HCT116 (cell line): ENCODE measurements around the gene DIAPH3. TPM values are rescaled to one million over a fixed set of nuclear protein-coding genes. Genes with fewer than 3 reads are reported as not detected.

Source experiments
- ATAC-seq: fragments of 200-7000 bp; cut with Tn5 transposase; 2 replicates; pipeline ENCODE4 v1.9.1; 2020; ENCODE audit warnings: mild to moderate bottlenecking, moderate library complexity
- BruUV-seq: library from RNA; stranded (reverse); fragments of 400-500 nt; replicated peaks from 2 replicates; lab custom pipeline; 2021; lab: Mats Ljungman, UMichigan
- CTCF ChIA-PET: fragments of 300-600 bp; sonication (Branson Sonifier 250); formaldehyde crosslinking; loops from one replicate; lab custom pipeline; 2021; ENCODE audit warnings: antibody characterized with exemption; lab: Charles Lee
- POLR2A ChIA-PET: fragments of 300-600, 350-600 bp; sonication (Branson Sonifier 250); formaldehyde crosslinking; loops from one replicate; lab custom pipeline; 2021; ENCODE audit warnings: antibody characterized with exemption; lab: Charles Lee
- RAD21 ChIA-PET, 2 experiments: fragments of 300-600 bp; sonication (Branson Sonifier 250); formaldehyde crosslinking; loops; one replicate each; lab custom pipeline; 2023; ENCODE audit warnings: low total read pairs in 2 of 2; ENCODE audit not compliant: uncharacterized antibody in 2 of 2, unreplicated experiment in 2 of 2, low non-redundant PET in 1 of 2; lab: Charles Lee
- DNase-seq: peaks from one replicate; pipeline ENCODE4 v3.0.0-alpha.2; 2010; ENCODE audit warnings: low read depth, low spot score
- H2AFZ ChIP-seq: fragments of 200-600 bp; shearing (Covaris generic), sonication (generic); 2 replicates; pipeline ENCODE4 v1.6.1; 2017; ENCODE audit warnings: low read depth, mixed run types, mixed read lengths, antibody characterized with exemption, low read length; ENCODE audit not compliant: poor library complexity, severe bottlenecking
- H3K27ac ChIP-seq: 2 replicates; pipeline ENCODE4 v1.5.1; 2012; ENCODE audit warnings: low read depth, low read length
- H3K27me3 ChIP-seq: fragments of 200-600 bp; sonication (generic); 2 replicates; pipeline ENCODE4 v1.6.1; 2016; ENCODE audit warnings: mixed run types, low read length, mixed read lengths; ENCODE audit not compliant: insufficient read depth
- H3K36me3 ChIP-seq, 2 experiments: fragments of 200-500 bp in 1 of 2; fragments of 200-600 bp in 1 of 2; sonication (Bioruptor generic) in 1 of 2; sonication (generic) in 1 of 2; 2 replicates each; pipeline versions ENCODE4 v1.5.1 to v1.6.1; 2014 to 2016; ENCODE audit warnings: low read length in 2 of 2, inconsistent platforms in 1 of 2, mixed read lengths in 1 of 2, mixed run types in 1 of 2; ENCODE audit not compliant: insufficient read depth in 2 of 2, control insufficient read depth in 1 of 2
- H3K4me1 ChIP-seq, 2 experiments: fragments of 200-600 bp in 1 of 2; sonication (generic) in 1 of 2; 2 replicates each; pipeline versions ENCODE4 v1.5.1 to v1.6.1; 2012 to 2017; ENCODE audit warnings: low read length in 2 of 2, inconsistent platforms in 1 of 2, mild to moderate bottlenecking in 1 of 2, mixed read lengths in 1 of 2, mixed run types in 1 of 2, moderate library complexity in 1 of 2; ENCODE audit not compliant: insufficient read depth in 2 of 2, control insufficient read depth in 1 of 2
- H3K4me2 ChIP-seq: fragments of 200-600 bp; sonication (generic); 2 replicates; pipeline ENCODE4 v1.6.1; 2017; ENCODE audit warnings: mixed run types, low read length, mixed read lengths
- H3K4me3 ChIP-seq, 2 experiments: fragments of 200-600 bp in 1 of 2; sonication (generic) in 1 of 2; replicated peaks in 1 of 2; 2 replicates each; pipeline ENCODE4 v1.5.1; 2011 to 2016; ENCODE audit warnings: low read length in 2 of 2, control low read depth in 1 of 2, low read depth in 1 of 2, mild to moderate bottlenecking in 1 of 2, mixed read lengths in 1 of 2, mixed run types in 1 of 2
- H3K79me2 ChIP-seq: fragments of 200-600 bp; sonication (generic); 2 replicates; pipeline ENCODE4 v1.6.1; 2017; ENCODE audit warnings: mild to moderate bottlenecking, mixed run types, low read length, moderate library complexity, mixed read lengths; ENCODE audit not compliant: insufficient read depth
- H3K9ac ChIP-seq: fragments of 200-600 bp; sonication (generic); 2 replicates; pipeline ENCODE4 v1.6.1; 2016; ENCODE audit warnings: low read length, mixed read lengths
- H3K9me2 ChIP-seq: fragments of 200-600 bp; sonication (generic), shearing (Covaris generic); 2 replicates; pipeline ENCODE4 v1.6.1; 2017; ENCODE audit warnings: mixed run types, mild to moderate bottlenecking, moderate library complexity; ENCODE audit not compliant: insufficient read depth
- H3K9me3 ChIP-seq, 2 experiments: fragments of 200-500 bp in 1 of 2; fragments of 200-600 bp in 1 of 2; sonication (Bioruptor generic) in 1 of 2; sonication (generic) in 1 of 2; 2 replicates each; pipeline ENCODE4 v1.6.1; 2014 to 2017; ENCODE audit warnings: low read length in 2 of 2, mixed read lengths in 2 of 2, inconsistent platforms in 1 of 2, low read depth in 1 of 2, mild to moderate bottlenecking in 1 of 2, mixed run types in 1 of 2, moderate library complexity in 1 of 2; ENCODE audit not compliant: control insufficient read depth in 1 of 2, insufficient read depth in 1 of 2
- H4K20me1 ChIP-seq: fragments of 200-600 bp; sonication (generic), shearing (Covaris generic); 2 replicates; pipeline ENCODE4 v1.6.1; 2017; ENCODE audit warnings: mixed run types, mild to moderate bottlenecking, moderate library complexity; ENCODE audit not compliant: insufficient read depth
- CBX3 ChIP-seq: IDR thresholded peaks from 2 replicates; pipeline ENCODE4 v1.6.1; 2012; ENCODE audit warnings: low read depth
- CEBPB ChIP-seq: IDR thresholded peaks from 2 replicates; pipeline ENCODE4 v1.6.1; 2012; ENCODE audit warnings: low read depth
- EGR1 ChIP-seq: IDR thresholded peaks from 2 replicates; pipeline ENCODE4 v1.6.1; 2012; ENCODE audit warnings: low read depth
- EZH2 ChIP-seq: fragments of 200-600 bp; sonication (generic); IDR thresholded peaks from 2 replicates; pipeline ENCODE4 v1.6.1; 2017; ENCODE audit warnings: antibody characterized with exemption, mixed run types
- EZH2phosphoT487 ChIP-seq: fragments of 200-600 bp; IDR thresholded peaks from 2 replicates; pipeline ENCODE4 v1.6.1; 2018; ENCODE audit warnings: antibody characterized with exemption, borderline replicate concordance
- JUND ChIP-seq: IDR thresholded peaks from 2 replicates; pipeline ENCODE4 v1.6.1; 2012
- POLR2A ChIP-seq: IDR thresholded peaks from 2 replicates; pipeline ENCODE4 v1.7.0; 2011; ENCODE audit warnings: borderline replicate concordance; ENCODE audit not compliant: insufficient read depth, insufficient read length; ENCODE audit errors: extremely low read depth
- POLR2AphosphoS5 ChIP-seq: IDR thresholded peaks from 2 replicates; pipeline ENCODE4 v1.6.1; 2011; ENCODE audit warnings: mild to moderate bottlenecking, low read depth, low read length, moderate library complexity
- RAD21 ChIP-seq: IDR thresholded peaks from 2 replicates; pipeline ENCODE4 v1.6.1; 2012; ENCODE audit warnings: low read depth, mild to moderate bottlenecking
- SIN3A ChIP-seq: IDR thresholded peaks from 2 replicates; pipeline ENCODE4 v1.6.1; 2012; ENCODE audit warnings: low read depth
- SP1 ChIP-seq: IDR thresholded peaks from 2 replicates; pipeline ENCODE4 v1.6.1; 2012; ENCODE audit warnings: low read depth
- YY1 ChIP-seq: IDR thresholded peaks from 2 replicates; pipeline ENCODE4 v1.6.1; 2011; ENCODE audit warnings: low read length, low read depth, moderate library complexity, mild to moderate bottlenecking; ENCODE audit not compliant: insufficient replicate concordance; ENCODE audit errors: extremely low read depth
- intact Hi-C: fragments of 100-400 bp; cut with micrococcal nuclease; formaldehyde crosslinking; loops from 2 replicates; pipeline ENCODE4 v1.10.0; 2022
- total RNA-seq: library from RNA; stranded (reverse); gene quantifications from one replicate; pipeline ENCODE4 v1.2.1, GENCODE V29; 2021; ENCODE audit not compliant: unreplicated experiment
- TF ChIP-seq, protein P1 (sequence below), 3 experiments: fragments of 200-600 bp in 1 of 3; sonication (generic) in 1 of 3; IDR thresholded peaks in 2 of 3; conservative IDR thresholded peaks in 1 of 3; 2 replicates each; pipeline ENCODE4 v1.5.1; 2012 to 2017; ENCODE audit warnings: low read depth in 2 of 3, low read length in 2 of 3, antibody characterized with exemption in 1 of 3, borderline replicate concordance in 1 of 3, control low read depth in 1 of 3, mild to moderate bottlenecking in 1 of 3, mixed read lengths in 1 of 3, mixed run types in 1 of 3, moderate library complexity in 1 of 3; ENCODE audit not compliant: insufficient read depth in 1 of 3
- TF ChIP-seq, protein P2 (sequence below): IDR thresholded peaks from 2 replicates; pipeline ENCODE4 v1.6.1; 2012
- TF ChIP-seq, protein P3 (sequence below): IDR thresholded peaks from 2 replicates; pipeline ENCODE4 v1.6.1; 2012
- TF ChIP-seq, protein P4 (sequence below): IDR thresholded peaks from 2 replicates; pipeline ENCODE4 v1.6.1; 2012; ENCODE audit warnings: low read depth

Gene DIAPH3
- total RNA-seq, 1 experiment from 2014 or later: 22.8 TPM

DNA sequence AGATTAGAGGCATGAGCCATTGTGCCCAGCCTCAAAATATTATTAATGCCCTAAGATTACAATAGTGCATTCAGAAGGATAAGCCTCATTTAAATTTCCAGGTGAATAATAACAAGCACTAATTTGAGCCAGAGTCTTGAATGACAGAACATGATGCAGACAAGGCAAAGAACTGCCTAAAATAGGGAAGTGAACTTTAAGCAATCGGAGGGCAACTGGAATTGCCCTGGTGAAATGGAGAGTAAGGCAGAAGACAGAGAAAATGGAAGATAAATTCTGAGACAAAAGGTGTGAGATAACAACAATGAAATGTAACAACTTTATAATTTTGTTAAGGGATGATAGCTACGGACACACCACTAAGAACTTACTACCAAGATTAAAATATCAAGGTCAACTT, 199.9 kb downstream of the DIAPH3 start (continued):
- TF ChIP-seq, protein P1, sequence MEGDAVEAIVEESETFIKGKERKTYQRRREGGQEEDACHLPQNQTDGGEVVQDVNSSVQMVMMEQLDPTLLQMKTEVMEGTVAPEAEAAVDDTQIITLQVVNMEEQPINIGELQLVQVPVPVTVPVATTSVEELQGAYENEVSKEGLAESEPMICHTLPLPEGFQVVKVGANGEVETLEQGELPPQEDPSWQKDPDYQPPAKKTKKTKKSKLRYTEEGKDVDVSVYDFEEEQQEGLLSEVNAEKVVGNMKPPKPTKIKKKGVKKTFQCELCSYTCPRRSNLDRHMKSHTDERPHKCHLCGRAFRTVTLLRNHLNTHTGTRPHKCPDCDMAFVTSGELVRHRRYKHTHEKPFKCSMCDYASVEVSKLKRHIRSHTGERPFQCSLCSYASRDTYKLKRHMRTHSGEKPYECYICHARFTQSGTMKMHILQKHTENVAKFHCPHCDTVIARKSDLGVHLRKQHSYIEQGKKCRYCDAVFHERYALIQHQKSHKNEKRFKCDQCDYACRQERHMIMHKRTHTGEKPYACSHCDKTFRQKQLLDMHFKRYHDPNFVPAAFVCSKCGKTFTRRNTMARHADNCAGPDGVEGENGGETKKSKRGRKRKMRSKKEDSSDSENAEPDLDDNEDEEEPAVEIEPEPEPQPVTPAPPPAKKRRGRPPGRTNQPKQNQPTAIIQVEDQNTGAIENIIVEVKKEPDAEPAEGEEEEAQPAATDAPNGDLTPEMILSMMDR (IDR thresholded peaks at IDR 0.05 in 2 of 3, conservative IDR thresholded peaks at IDR 0.05 in 1 of 3; ENCODE audit: borderline replicate concordance in 1 of 3, insufficient read depth in 1 of 3, low read depth in 2 of 3, low read length in 2 of 3): no peak
- no peak for TF ChIP-seq SP1
- TF ChIP-seq JUND: no peak
- TF ChIP-seq, protein P2, sequence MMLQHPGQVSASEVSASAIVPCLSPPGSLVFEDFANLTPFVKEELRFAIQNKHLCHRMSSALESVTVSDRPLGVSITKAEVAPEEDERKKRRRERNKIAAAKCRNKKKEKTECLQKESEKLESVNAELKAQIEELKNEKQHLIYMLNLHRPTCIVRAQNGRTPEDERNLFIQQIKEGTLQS: no peak
- TF ChIP-seq YY1: no peak

DNA sequence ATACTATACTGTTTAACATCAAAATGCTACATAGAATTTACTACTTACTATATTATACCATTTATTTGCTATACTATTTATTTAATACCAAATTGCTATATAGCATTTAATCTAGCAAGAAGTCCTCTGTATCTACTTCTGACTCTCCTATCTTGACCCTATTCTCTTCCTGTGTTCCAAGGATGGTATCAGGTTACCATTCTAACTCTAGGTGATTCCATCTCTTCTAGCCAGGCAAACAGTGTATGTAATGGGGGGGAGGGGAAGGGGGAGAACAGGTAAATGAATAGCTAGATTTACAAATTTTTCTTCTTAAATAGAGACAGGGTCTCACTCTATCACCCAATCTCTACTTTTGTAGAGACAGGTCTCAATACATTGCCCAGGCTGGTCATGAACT, 200.3 kb downstream of the DIAPH3 start:
- TF ChIP-seq, protein P3, sequence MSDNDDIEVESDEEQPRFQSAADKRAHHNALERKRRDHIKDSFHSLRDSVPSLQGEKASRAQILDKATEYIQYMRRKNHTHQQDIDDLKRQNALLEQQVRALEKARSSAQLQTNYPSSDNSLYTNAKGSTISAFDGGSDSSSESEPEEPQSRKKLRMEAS: no peak
- no peak for TF ChIP-seq SIN3A
- TF ChIP-seq EGR1: no peak
- TF ChIP-seq RAD21: no peak
- no peak for TF ChIP-seq POLR2A
- TF ChIP-seq EZH2: no peak
- TF ChIP-seq, protein P4, sequence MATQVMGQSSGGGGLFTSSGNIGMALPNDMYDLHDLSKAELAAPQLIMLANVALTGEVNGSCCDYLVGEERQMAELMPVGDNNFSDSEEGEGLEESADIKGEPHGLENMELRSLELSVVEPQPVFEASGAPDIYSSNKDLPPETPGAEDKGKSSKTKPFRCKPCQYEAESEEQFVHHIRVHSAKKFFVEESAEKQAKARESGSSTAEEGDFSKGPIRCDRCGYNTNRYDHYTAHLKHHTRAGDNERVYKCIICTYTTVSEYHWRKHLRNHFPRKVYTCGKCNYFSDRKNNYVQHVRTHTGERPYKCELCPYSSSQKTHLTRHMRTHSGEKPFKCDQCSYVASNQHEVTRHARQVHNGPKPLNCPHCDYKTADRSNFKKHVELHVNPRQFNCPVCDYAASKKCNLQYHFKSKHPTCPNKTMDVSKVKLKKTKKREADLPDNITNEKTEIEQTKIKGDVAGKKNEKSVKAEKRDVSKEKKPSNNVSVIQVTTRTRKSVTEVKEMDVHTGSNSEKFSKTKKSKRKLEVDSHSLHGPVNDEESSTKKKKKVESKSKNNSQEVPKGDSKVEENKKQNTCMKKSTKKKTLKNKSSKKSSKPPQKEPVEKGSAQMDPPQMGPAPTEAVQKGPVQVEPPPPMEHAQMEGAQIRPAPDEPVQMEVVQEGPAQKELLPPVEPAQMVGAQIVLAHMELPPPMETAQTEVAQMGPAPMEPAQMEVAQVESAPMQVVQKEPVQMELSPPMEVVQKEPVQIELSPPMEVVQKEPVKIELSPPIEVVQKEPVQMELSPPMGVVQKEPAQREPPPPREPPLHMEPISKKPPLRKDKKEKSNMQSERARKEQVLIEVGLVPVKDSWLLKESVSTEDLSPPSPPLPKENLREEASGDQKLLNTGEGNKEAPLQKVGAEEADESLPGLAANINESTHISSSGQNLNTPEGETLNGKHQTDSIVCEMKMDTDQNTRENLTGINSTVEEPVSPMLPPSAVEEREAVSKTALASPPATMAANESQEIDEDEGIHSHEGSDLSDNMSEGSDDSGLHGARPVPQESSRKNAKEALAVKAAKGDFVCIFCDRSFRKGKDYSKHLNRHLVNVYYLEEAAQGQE: no peak
- no peak for TF ChIP-seq CEBPB
- no peak for TF ChIP-seq YY1
- no peak for TF ChIP-seq EZH2phosphoT487
- no peak for TF ChIP-seq CBX3
- TF ChIP-seq POLR2AphosphoS5: no peak
- no peak for TF ChIP-seq JUND
- DNase-seq: no peak
- POLR2A ChIA-PET: no interaction called here

More for the DNA sequence above, 200.3 kb downstream of the DIAPH3 start:
- ATAC-seq: no peak
- Histone ChIP-seq H3K27ac (no peak overlapping the region), H3K4me3 (no peak overlapping the region), H3K79me2 (no peaks in the 10 kb centered on the region), H3K9ac (no peak overlapping the region), H3K27me3 (no peaks in the 10 kb centered on the region), H3K4me2 (no peak overlapping the region), H3K9me2 (no peaks in the 10 kb centered on the region), H3K36me3 (no peaks in the 10 kb centered on the region), H3K9me3 (no peaks in the 10 kb centered on the region), H4K20me1 (no peaks in the 10 kb centered on the region), H2AFZ (no peak overlapping the region), H3K4me1 (peaks cover 0 to 6% of the 10 kb centered on the region in 2 experiments; a peak in 1 of 4 replicates)
- intact Hi-C loops: no loop called here
- ChIA-PET RAD21 (no interaction called here), CTCF (no interaction called here)
- no TSS peak for BruUV-seq
